DND-41 (cell line): Measurements from ENCODE around the gene MAP2K3.

Experiments used
- EZH2 ChIP-seq: IDR thresholded peaks from 3 replicates; pipeline ENCODE4 v1.6.1; 2012; ENCODE audit warnings: borderline replicate concordance, low read depth, mild to moderate bottlenecking, moderate library complexity, low read length, inconsistent platforms; ENCODE audit not compliant: severe bottlenecking
- TF ChIP-seq, protein P1 (sequence below): IDR thresholded peaks from 2 replicates; pipeline ENCODE4 v1.5.1; 2012; ENCODE audit warnings: borderline replicate concordance, low read length, moderate library complexity, mild to moderate bottlenecking; ENCODE audit not compliant: poor library complexity, severe bottlenecking; ENCODE audit errors: extremely low read depth

DNA sequence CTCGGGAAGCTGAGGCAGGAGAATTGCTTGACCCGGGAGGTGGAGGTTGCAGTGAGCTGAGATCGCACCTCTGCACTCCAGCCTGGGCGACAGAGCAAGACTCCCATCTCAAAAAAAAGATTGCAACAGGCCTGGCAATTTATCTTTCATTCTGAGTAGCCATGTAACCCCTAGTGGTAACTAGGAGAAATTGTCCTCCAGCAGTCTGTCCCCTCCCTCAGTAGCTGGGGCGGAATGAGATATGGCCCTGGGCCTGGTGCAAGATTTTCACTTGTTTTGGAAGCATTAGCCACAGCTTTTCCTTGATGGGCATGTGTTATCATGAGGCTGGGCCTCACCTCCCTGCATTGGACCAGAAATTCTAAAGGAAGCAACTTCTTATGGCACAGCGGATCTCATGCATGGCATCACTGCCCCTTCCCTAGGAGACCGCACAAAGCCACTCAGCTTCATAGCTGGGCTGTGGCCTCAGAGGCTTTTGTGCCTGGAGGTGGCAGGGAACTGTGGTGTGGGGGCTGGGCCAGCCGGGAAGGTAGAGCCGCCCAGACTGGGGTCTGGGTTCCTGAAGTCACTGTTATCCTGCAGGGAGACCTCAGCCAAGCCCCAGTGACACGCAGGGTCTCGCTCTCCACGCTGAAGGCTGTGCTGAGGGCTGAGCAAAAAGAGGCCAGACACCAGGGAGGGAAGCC is 44.7 kb upstream of the MAP2K3 start:
- TF ChIP-seq, protein P1, sequence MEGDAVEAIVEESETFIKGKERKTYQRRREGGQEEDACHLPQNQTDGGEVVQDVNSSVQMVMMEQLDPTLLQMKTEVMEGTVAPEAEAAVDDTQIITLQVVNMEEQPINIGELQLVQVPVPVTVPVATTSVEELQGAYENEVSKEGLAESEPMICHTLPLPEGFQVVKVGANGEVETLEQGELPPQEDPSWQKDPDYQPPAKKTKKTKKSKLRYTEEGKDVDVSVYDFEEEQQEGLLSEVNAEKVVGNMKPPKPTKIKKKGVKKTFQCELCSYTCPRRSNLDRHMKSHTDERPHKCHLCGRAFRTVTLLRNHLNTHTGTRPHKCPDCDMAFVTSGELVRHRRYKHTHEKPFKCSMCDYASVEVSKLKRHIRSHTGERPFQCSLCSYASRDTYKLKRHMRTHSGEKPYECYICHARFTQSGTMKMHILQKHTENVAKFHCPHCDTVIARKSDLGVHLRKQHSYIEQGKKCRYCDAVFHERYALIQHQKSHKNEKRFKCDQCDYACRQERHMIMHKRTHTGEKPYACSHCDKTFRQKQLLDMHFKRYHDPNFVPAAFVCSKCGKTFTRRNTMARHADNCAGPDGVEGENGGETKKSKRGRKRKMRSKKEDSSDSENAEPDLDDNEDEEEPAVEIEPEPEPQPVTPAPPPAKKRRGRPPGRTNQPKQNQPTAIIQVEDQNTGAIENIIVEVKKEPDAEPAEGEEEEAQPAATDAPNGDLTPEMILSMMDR, result peak; percentile 59
- TF ChIP-seq EZH2, result no peak
